Activated CD4-positive, alpha-beta T cell treated with anti-CD3 and anti-CD28 coated beads for 4 hours (primary cell): ENCODE data around the gene RASSF7.

ENCODE experiments used
- DNase-seq, 2 donors: peaks; one replicate each; pipeline ENCODE4 v3.0.0-alpha.2; 2020

The RASSF7 gene

GRCh38 chr11:612201-612960, 51.6 kb downstream of the RASSF7 start:
- DNase-seq: no peak

GRCh38 chr11:612961-613300, 52.2 kb downstream of the RASSF7 start:
- no peak for DNase-seq

DNA sequence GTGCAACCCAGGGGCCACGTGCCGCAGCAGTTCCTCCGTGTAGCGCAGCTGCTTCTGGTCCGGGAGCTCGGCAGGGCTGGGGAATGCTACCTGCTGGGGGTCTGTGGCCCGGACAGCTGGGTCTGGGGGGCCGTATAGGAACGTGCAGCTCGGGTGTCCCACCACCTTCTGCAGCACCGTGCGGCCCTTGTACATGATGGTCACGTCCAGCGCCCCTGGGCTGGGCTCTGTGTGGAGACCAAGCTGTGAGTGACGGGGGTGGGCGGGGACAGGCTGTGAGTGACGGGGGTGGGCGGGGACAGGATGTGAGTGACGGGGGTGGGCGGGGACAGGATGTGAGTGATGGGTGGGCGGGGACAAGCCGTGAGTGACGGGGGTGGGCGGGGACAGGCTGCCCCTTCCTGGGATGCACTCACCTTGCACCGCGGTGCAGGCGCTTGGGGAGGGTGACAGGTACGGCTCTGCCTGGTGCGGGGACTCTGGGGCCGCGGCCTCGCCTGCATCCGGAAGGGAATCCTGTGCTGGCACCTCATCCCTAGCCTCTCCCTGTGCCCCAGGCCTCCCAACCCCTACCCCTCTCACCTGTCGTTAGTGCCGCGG, 52.7 kb downstream of the RASSF7 start:
- peak; percentile 93 for DNase-seq
